NCI-H1105 (cell line): Measurements from ENCODE around the gene SLC22A12.
"Not testable (repeated sequence)": the region's sequence is repeated elsewhere in the genome, so short reads cannot be mapped to it uniquely, and the experiment has no call there.

Experiments used
- DNase-seq: peaks from one replicate; lab custom pipeline; 2025; lab: John Stamatoyannopoulos, UW

Gene SLC22A12

GRCh38 chr11:64588701-64589100 is 2.3 kb upstream of the SLC22A12 start:
- DNase-seq = no peak

GRCh38 chr11:64591257-64592233 is 525 bp downstream of the SLC22A12 start:
- DNase-seq = no peak

- no peak for DNase-seq
Measured at GRCh38 chr11:64592234-64592615, 1.2 kb downstream of the SLC22A12 start.

- DNase-seq = no peak
Measured at GRCh38 chr11:64592656-64593055, 1.6 kb downstream of the SLC22A12 start.

- no peak for DNase-seq
Measured at GRCh38 chr11:64593156-64594105, 2.4 kb downstream of the SLC22A12 start.

GRCh38 chr11:64594159-64594939 is 3.3 kb downstream of the SLC22A12 start:
- no peak for DNase-seq

- not testable (repeated sequence) for DNase-seq
Measured at GRCh38 chr11:64595922-64596321, 4.9 kb downstream of the SLC22A12 start.

GRCh38 chr11:64597671-64598101 is 6.7 kb downstream of the SLC22A12 start:
- DNase-seq = no peak

GRCh38 chr11:64598106-64598796 is 7.2 kb downstream of the SLC22A12 start:
- DNase-seq = no peak

- no peak for DNase-seq
Measured at GRCh38 chr11:64598797-64599697, 8.0 kb downstream of the SLC22A12 start.

- no peak for DNase-seq
Measured at GRCh38 chr11:64599698-64600211, 8.7 kb downstream of the SLC22A12 start.

- no peak for DNase-seq
Measured at GRCh38 chr11:64600281-64600992, 9.4 kb downstream of the SLC22A12 start.

- no peak for DNase-seq
Measured at GRCh38 chr11:64601605-64602465, 10.8 kb downstream of the SLC22A12 start.

GRCh38 chr11:64602466-64603070 is 11.5 kb downstream of the SLC22A12 start:
- no peak for DNase-seq

- DNase-seq = no peak
Measured at GRCh38 chr11:64603411-64604110, 12.5 kb downstream of the SLC22A12 start.

- DNase-seq = no peak
Measured at GRCh38 chr11:64604458-64605243, 13.6 kb downstream of the SLC22A12 start.
